Measurements from ENCODE around the gene CWC25. TPM values are rescaled to one million over a fixed set of nuclear protein-coding genes. Genes with fewer than 3 reads are reported as not detected.

CWC25 gene
- polyA plus RNA-seq, 1 experiment, result 15.3 TPM

DNA sequence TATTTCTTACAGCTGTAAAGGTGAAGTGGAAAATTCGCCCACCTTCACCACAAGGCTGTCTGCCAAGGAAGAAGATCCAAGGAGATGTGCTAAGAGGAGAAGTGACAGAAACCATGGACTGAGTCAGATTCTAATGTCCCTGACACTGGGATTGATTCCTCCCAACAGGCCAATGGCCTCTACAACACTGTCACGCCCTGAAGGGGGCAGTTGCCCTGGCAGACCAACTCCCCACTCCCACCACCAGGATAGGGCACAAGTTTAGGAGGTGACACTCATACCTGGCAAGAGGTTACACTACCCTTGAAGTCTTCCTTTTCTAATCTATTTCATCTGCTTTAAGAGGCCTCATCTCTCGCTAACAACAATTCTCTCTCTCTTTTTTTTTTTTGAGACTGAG, 41.9 kb downstream of the CWC25 start:
- H3K9me3 ChIP-seq (ENCODE audit: control insufficient read depth, insufficient read depth, low read length), result no peaks in the 10 kb centered on the region
- DNase-seq (ENCODE audit: low read depth, low spot score), result no peak
- no peak for TF ChIP-seq CTCF (IDR thresholded peaks at IDR 0.05; ENCODE audit: low read depth, low read length)
- H3K27me3 ChIP-seq (ENCODE audit: control insufficient read depth, insufficient read depth, low read length), result no peaks in the 10 kb centered on the region
- H3K4me3 ChIP-seq (ENCODE audit: low read depth, low read length), result no peak overlapping the region
- ChIA-PET POLR2A (no interaction called here), CTCF (no interaction called here)
- no peak overlapping the region for H3K27ac ChIP-seq (ENCODE audit: low read depth, low read length)

GRCh38 chr17:38779965-38780752, 45.0 kb downstream of the CWC25 start:
- no peak for DNase-seq (ENCODE audit: low read depth, low spot score)
- ChIA-PET CTCF (interaction anchor here (0.8 kb wide), 1 partner anchor 45 kb away, joined by 3 read pairs; no protein-coding TSS in a partner anchor), POLR2A (no interaction called here)

GRCh38 chr17:38777641-38778250, 47.4 kb downstream of the CWC25 start:
- H3K27ac ChIP-seq (ENCODE audit: low read depth, low read length), result no peak overlapping the region
- no peaks in the 10 kb centered on the region for H3K27me3 ChIP-seq (ENCODE audit: control insufficient read depth, insufficient read depth, low read length)
- TF ChIP-seq CTCF (IDR thresholded peaks at IDR 0.05; ENCODE audit: low read depth, low read length), result no peak
- ChIA-PET CTCF (no interaction called here), POLR2A (no interaction called here)
- no peak overlapping the region for H3K4me3 ChIP-seq (ENCODE audit: low read depth, low read length)
- DNase-seq (ENCODE audit: low read depth, low spot score), result no peak
- no peaks in the 10 kb centered on the region for H3K9me3 ChIP-seq (ENCODE audit: control insufficient read depth, insufficient read depth, low read length)

More at GRCh38 chr17:38779965-38780752, 45.0 kb downstream of the CWC25 start:
- H3K27me3 ChIP-seq (ENCODE audit: control insufficient read depth, insufficient read depth, low read length), result no peaks in the 10 kb centered on the region
- TF ChIP-seq CTCF (IDR thresholded peaks at IDR 0.05; ENCODE audit: low read depth, low read length), result no peak
- no peak overlapping the region for H3K4me3 ChIP-seq (ENCODE audit: low read depth, low read length)
- H3K27ac ChIP-seq (ENCODE audit: low read depth, low read length), result no peak overlapping the region
- H3K9me3 ChIP-seq (ENCODE audit: control insufficient read depth, insufficient read depth, low read length), result no peaks in the 10 kb centered on the region

- Histone ChIP-seq H3K27ac (ENCODE audit: low read depth, low read length) (no peak overlapping the region), H3K9me3 (ENCODE audit: control insufficient read depth, insufficient read depth, low read length) (no peaks in the 10 kb centered on the region), H3K27me3 (ENCODE audit: control insufficient read depth, insufficient read depth, low read length) (no peaks in the 10 kb centered on the region), H3K4me3 (ENCODE audit: low read depth, low read length) (no peak overlapping the region)
- no peak for DNase-seq (ENCODE audit: low read depth, low spot score)
- TF ChIP-seq CTCF (IDR thresholded peaks at IDR 0.05; ENCODE audit: low read depth, low read length), result no peak
- ChIA-PET POLR2A (no interaction called here), CTCF (no interaction called here)
Observed at GRCh38 chr17:38773258-38773657, 51.9 kb downstream of the CWC25 start.

GRCh38 chr17:38768417-38768816, 56.7 kb downstream of the CWC25 start:
- CTCF ChIA-PET, result no interaction called here
- no peak overlapping the region for H3K4me3 ChIP-seq (ENCODE audit: low read depth, low read length)

More at GRCh38 chr17:38768417-38768816, 56.7 kb downstream of the CWC25 start:
- TF ChIP-seq CTCF (IDR thresholded peaks at IDR 0.05; ENCODE audit: low read depth, low read length), result no peak
- POLR2A ChIA-PET, result no interaction called here
- no peak for DNase-seq (ENCODE audit: low read depth, low spot score)
- H3K27me3 ChIP-seq (ENCODE audit: control insufficient read depth, insufficient read depth, low read length), result no peaks in the 10 kb centered on the region
- H3K9me3 ChIP-seq (ENCODE audit: control insufficient read depth, insufficient read depth, low read length), result no peaks in the 10 kb centered on the region
- no peak overlapping the region for H3K27ac ChIP-seq (ENCODE audit: low read depth, low read length)

Measured in AG04450 (cell line).